ENCODE data around the gene ARHGEF3. TPM values are rescaled to one million over a fixed set of nuclear protein-coding genes. Genes with fewer than 3 reads are reported as not detected.

Gene ARHGEF3
- total and polyA plus RNA-seq, 7 donors, result 5.3 to 34.2 (median 20.3) TPM

- H3K27me3 ChIP-seq, result no peaks in the 10 kb centered on the region
- DNase-seq, result no peak
- TF ChIP-seq POLR2A (IDR thresholded peaks at IDR 0.05) (no peak), EP300 (IDR thresholded peaks at IDR 0.05) (no peak), POLR2AphosphoS5 (IDR thresholded peaks at IDR 0.05) (no peak)
- no peak overlapping the region for H3K4me3 ChIP-seq
- no peaks in the 10 kb centered on the region for H3K4me1 ChIP-seq
- H3K27ac ChIP-seq, result no peak overlapping the region
- peaks cover 6 to 43% (median 8%) of the 10 kb centered on the region in 4 donors for H3K36me3 ChIP-seq
- WGBS, 2 donors, result 85 to 96% methylated on average over 3 of the region's 3 CpGs
- no peaks in the 10 kb centered on the region for H3K9me3 ChIP-seq
- intact Hi-C loops (cut with DNase I), result no loop called here
Observed at GRCh38 chr3:56742887-56743286, 58.9 kb downstream of the ARHGEF3 start.

GRCh38 chr3:56739036-56739435 lies 62.7 kb downstream of the ARHGEF3 start:
- WGBS, 2 donors, result 96 to 97% methylated on average over 6 of the region's 6 CpGs
- TF ChIP-seq POLR2AphosphoS5 (IDR thresholded peaks at IDR 0.05) (no peak), EP300 (IDR thresholded peaks at IDR 0.05) (no peak), CTCF (IDR thresholded peaks at IDR 0.05) (no peak), POLR2A (IDR thresholded peaks at IDR 0.05) (no peak)
- no peak for DNase-seq

GRCh38 chr3:56737006-56737405 lies 64.7 kb downstream of the ARHGEF3 start:
- 94 to 97% methylated on average over 10 of the region's 10 CpGs for WGBS, 2 donors
- no peaks in the 10 kb centered on the region for H3K27me3 ChIP-seq
- H3K27ac ChIP-seq, result no peak overlapping the region
- no peaks in the 10 kb centered on the region for H3K4me1 ChIP-seq
- TF ChIP-seq POLR2AphosphoS5 (IDR thresholded peaks at IDR 0.05), result no peak
- no peak for TF ChIP-seq CTCF (IDR thresholded peaks at IDR 0.05)
- TF ChIP-seq EP300 (IDR thresholded peaks at IDR 0.05), result no peak
- TF ChIP-seq POLR2A (IDR thresholded peaks at IDR 0.05), result no peak
- no peaks in the 10 kb centered on the region for H3K9me3 ChIP-seq
- H3K4me3 ChIP-seq, result no peak overlapping the region
- peaks cover 0 to 37% (median 7%) of the 10 kb centered on the region in 4 donors for H3K36me3 ChIP-seq
- DNase-seq, result no peak
- intact Hi-C loops (cut with DNase I), result no loop called here

More at GRCh38 chr3:56739036-56739435, 62.7 kb downstream of the ARHGEF3 start:
- H3K4me3 ChIP-seq, result no peak overlapping the region
- H3K4me1 ChIP-seq, result no peaks in the 10 kb centered on the region
- no peaks in the 10 kb centered on the region for H3K27me3 ChIP-seq
- no peak overlapping the region for H3K27ac ChIP-seq
- peaks cover 5 to 45% (median 9%) of the 10 kb centered on the region in 4 donors for H3K36me3 ChIP-seq
- intact Hi-C loops (cut with DNase I), result no loop called here
- no peaks in the 10 kb centered on the region for H3K9me3 ChIP-seq

GRCh38 chr3:56732109-56732508 lies 69.6 kb downstream of the ARHGEF3 start:
- no peak for DNase-seq
- no peaks in the 10 kb centered on the region for H3K9me3 ChIP-seq
- no peak overlapping the region for H3K4me3 ChIP-seq
- H3K27ac ChIP-seq, result no peak overlapping the region
- peaks cover 0 to 77% (median 26%) of the 10 kb centered on the region in 4 donors for H3K36me3 ChIP-seq
- intact Hi-C loops (cut with DNase I), result no loop called here
- no peaks in the 10 kb centered on the region for H3K27me3 ChIP-seq
- H3K4me1 ChIP-seq, result no peaks in the 10 kb centered on the region
- TF ChIP-seq POLR2A (IDR thresholded peaks at IDR 0.05) (no peak), CTCF (IDR thresholded peaks at IDR 0.05) (no peak), EP300 (IDR thresholded peaks at IDR 0.05) (no peak), POLR2AphosphoS5 (IDR thresholded peaks at IDR 0.05) (no peak)
- WGBS, 2 donors, result 92 to 94% methylated on average over 8 of the region's 8 CpGs

GRCh38 chr3:56725175-56725574 lies 76.6 kb downstream of the ARHGEF3 start:
- Histone ChIP-seq H3K36me3 (peaks cover 0 to 61% (median 18%) of the 10 kb centered on the region in 4 donors), H3K27me3 (no peaks in the 10 kb centered on the region), H3K9me3 (no peaks in the 10 kb centered on the region), H3K4me1 (peaks cover 0 to 2% (median 0%) of the 10 kb centered on the region in 4 donors), H3K27ac (no peak overlapping the region), H3K4me3 (no peak overlapping the region)
- TF ChIP-seq CTCF (IDR thresholded peaks at IDR 0.05) (no peak), EP300 (IDR thresholded peaks at IDR 0.05) (no peak)
- WGBS, 2 donors, result 64 to 86% methylated on average over 3 of the region's 3 CpGs
- intact Hi-C loops (cut with DNase I), result no loop called here
- no peak for DNase-seq

Measured in sigmoid colon (tissue), 7 donors.